HFF-Myc (cell line): ENCODE data around the gene ATP10A.
A peak's percentile ranks its signal among the peaks of the same experiment; 100 is the strongest.

Experiments
- DNase-seq: peaks from one replicate; pipeline ENCODE4 v3.0.0-alpha.2; 2011; ENCODE audit warnings: low read depth; ENCODE audit errors: extremely low read depth
- H3K4me3 ChIP-seq: replicated peaks from 2 replicates; pipeline ENCODE4 v1.5.1; 2011; ENCODE audit warnings: low read depth, mild to moderate bottlenecking, control low read depth, low read length
- CTCF ChIP-seq: IDR thresholded peaks from 2 replicates; pipeline ENCODE4 v1.5.1; 2012; ENCODE audit warnings: mild to moderate bottlenecking, low read depth, low read length, control low read depth; ENCODE audit errors: missing control alignments

The ATP10A gene

DNA sequence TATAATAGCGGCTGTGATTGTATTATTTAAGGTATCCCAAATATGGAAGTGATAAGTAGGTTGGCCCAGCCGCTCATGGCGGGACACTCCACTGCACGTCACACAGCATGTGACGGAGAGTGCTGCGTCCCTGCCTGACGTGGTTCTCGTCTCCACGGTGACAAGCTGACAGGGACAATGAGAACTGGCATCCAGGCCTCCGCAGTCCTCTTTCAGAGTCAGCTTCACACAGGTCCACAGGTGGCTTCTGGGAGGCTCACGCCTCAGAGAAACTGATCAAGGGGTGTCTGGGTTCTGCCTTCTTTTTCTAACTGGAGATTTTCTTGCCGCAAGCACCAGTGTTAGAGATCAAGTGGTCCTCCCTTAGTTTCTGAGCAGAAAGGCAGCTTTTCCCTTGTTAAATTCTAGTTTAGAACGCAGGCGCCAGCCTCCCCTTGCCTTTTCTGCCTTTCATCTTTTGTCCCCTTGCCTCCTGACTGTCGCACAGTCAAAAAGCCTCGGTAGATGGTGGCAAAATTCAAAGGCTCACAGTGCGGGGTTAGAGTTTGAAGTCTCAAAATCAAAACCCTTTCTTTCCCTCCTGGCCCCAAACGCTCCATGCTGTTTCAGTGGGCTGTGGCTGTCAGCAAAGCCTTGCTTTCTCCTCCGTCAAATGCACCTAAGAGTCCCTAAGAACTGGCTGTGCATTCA, 120.9 kb downstream of the ATP10A start:
- DNase-seq: no peak
- TF ChIP-seq CTCF: no peak
- H3K4me3 ChIP-seq: no peak overlapping the region

DNA sequence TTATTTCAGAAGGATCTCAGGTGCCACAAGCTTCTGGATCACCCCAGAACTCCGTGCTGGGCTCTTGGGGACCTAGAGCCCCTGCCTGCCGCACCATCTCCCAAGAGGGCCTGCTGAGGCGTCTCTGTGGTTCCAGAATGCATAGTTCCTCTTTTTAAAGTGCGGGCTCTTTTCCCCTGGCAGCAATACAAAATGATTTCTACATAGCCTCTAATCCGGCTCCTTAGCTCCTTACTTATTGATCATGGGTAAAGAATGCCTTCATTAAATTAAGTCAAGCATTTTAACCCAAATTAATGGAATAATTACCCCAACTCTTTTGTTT, 121.9 kb downstream of the ATP10A start:
- no peak for DNase-seq
- no peak for TF ChIP-seq CTCF
- H3K4me3 ChIP-seq: no peak overlapping the region

GRCh38 chr15:25740383-25741255, 122.5 kb downstream of the ATP10A start:
- TF ChIP-seq CTCF: no peak
- H3K4me3 ChIP-seq: no peak overlapping the region
- DNase-seq: no peak

DNA sequence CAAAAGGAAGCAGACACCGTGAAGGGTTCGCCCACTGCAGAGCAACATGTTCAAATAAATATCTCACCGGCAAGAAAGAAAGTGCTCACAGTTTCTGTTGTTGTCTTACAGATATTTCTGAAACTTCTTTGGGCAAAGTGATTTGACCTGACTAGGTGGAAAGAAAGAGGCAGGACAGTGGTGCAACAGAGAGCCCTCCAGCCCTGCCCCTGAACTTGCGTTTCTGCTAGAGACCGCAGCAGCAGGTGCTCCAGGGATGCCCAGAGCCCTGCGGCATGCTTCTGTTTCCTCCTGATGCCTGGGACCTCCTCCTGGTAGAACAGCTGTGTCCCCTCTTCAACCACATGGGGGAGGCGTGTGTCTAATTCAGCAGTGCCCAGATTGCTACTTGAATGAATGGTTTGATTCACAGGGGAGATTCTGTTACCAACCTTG, 123.4 kb downstream of the ATP10A start:
- peak; percentile 55 for TF ChIP-seq CTCF
- peak; percentile 12 for DNase-seq
- H3K4me3 ChIP-seq: no peak overlapping the region

DNA sequence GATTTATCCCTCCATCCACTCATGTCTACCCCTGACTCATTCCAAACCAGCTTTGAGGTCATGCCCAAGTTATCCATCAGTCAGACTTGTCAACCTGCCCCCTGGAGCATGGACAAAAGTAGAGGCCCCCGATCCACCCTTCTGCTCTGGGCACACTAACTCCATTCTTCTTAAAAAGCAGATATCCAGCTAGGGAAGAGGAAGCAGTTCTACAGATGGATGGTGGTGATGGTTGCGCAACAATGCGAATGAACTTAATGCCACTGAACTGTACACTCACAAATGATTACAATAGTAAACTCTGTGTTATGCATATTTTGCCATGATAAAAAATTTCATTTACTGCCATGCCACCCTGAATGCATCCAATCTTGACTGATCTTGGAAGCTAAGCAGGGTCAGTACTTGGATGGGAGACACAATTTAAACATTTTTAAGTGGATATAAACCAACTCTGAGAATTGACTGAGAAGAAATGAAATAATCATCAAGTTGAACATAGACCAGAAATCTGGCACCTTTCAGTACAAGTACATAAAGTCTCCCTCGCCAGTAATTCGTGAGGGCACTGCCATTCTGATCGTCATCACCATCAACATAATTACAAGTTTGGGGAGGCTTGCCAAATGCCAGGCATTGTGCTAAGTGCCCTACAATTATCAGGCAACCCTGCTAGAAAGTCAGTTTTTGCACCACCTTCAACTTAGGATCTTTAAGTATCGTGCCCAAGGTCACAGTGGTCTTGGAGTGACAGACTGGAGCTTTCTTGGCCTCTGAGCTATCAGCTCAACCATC, 124.8 kb downstream of the ATP10A start:
- no peak for TF ChIP-seq CTCF
- DNase-seq: no peak
- H3K4me3 ChIP-seq: no peak overlapping the region

GRCh38 chr15:25737218-25737643, 125.9 kb downstream of the ATP10A start:
- H3K4me3 ChIP-seq: no peak overlapping the region
- TF ChIP-seq CTCF: no peak
- DNase-seq: no peak
